Kidney epithelial cell (primary cell): ENCODE data around the gene SIX6. TPM values are rescaled to one million over a fixed set of nuclear protein-coding genes. Genes with fewer than 3 reads are reported as not detected.

Experiments
- DNase-seq: peaks from one replicate; pipeline ENCODE4 v3.0.0-alpha.2; 2010; ENCODE audit warnings: low read depth
- H3K27me3 ChIP-seq: 2 replicates; pipeline ENCODE4 v1.6.0; 2011; ENCODE audit warnings: low read length; ENCODE audit not compliant: control insufficient read depth, insufficient read depth
- H3K36me3 ChIP-seq: 2 replicates; pipeline ENCODE4 v1.5.1; 2011; ENCODE audit warnings: low read length; ENCODE audit not compliant: control insufficient read depth, insufficient read depth
- H3K4me3 ChIP-seq: 2 replicates; pipeline ENCODE4 v1.5.1; 2011; ENCODE audit warnings: low read depth, mild to moderate bottlenecking, control low read depth, low read length
- total RNA-seq: library from RNA; depleted of rRNA; stranded (reverse); fragments of >200 nt; gene quantifications from 2 replicates; pipeline ENCODE4 v1.2.3, GENCODE V29; 2015
- TF ChIP-seq, protein P1 (sequence below): IDR thresholded peaks from 2 replicates; pipeline ENCODE4 v1.5.1; 2011; ENCODE audit warnings: mild to moderate bottlenecking, moderate library complexity, low read length, control low read depth, inconsistent platforms; ENCODE audit not compliant: insufficient read depth, poor library complexity, severe bottlenecking

The SIX6 gene
- total RNA-seq, 1 donor from 2014 or later = not detected

DNA sequence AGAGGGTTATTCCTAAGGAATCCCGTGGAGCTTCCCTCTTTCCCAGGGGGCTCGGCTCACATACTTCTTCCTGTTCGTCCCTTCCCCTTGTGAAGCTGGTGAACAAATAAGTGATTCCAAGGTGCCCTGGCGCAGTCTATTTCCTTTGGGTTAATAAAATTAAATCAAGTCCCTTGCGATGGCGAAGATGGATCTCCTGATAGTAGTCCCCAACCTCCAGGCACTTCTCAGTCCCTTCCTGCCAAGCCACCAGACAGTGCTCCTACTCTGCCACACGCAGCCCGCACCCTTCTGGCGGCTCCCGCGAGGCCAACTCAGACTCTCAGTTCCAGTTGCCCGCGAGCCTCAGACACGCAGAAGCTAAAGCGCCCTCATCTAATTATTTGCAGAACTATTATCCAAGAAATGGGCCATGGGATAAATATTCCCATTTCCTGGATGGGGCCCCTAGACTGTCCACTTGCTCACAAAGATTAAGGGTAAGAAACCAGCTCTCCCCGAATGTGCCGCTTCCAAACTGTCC is 2.4 kb upstream of the SIX6 start:
- Histone ChIP-seq H3K27me3 (peaks cover 68% of the 10 kb centered on the region), H3K4me3 (no peak overlapping the region), H3K36me3 (no peaks in the 10 kb centered on the region)
- TF ChIP-seq, protein P1, sequence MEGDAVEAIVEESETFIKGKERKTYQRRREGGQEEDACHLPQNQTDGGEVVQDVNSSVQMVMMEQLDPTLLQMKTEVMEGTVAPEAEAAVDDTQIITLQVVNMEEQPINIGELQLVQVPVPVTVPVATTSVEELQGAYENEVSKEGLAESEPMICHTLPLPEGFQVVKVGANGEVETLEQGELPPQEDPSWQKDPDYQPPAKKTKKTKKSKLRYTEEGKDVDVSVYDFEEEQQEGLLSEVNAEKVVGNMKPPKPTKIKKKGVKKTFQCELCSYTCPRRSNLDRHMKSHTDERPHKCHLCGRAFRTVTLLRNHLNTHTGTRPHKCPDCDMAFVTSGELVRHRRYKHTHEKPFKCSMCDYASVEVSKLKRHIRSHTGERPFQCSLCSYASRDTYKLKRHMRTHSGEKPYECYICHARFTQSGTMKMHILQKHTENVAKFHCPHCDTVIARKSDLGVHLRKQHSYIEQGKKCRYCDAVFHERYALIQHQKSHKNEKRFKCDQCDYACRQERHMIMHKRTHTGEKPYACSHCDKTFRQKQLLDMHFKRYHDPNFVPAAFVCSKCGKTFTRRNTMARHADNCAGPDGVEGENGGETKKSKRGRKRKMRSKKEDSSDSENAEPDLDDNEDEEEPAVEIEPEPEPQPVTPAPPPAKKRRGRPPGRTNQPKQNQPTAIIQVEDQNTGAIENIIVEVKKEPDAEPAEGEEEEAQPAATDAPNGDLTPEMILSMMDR = no peak
- DNase-seq = no peak

DNA sequence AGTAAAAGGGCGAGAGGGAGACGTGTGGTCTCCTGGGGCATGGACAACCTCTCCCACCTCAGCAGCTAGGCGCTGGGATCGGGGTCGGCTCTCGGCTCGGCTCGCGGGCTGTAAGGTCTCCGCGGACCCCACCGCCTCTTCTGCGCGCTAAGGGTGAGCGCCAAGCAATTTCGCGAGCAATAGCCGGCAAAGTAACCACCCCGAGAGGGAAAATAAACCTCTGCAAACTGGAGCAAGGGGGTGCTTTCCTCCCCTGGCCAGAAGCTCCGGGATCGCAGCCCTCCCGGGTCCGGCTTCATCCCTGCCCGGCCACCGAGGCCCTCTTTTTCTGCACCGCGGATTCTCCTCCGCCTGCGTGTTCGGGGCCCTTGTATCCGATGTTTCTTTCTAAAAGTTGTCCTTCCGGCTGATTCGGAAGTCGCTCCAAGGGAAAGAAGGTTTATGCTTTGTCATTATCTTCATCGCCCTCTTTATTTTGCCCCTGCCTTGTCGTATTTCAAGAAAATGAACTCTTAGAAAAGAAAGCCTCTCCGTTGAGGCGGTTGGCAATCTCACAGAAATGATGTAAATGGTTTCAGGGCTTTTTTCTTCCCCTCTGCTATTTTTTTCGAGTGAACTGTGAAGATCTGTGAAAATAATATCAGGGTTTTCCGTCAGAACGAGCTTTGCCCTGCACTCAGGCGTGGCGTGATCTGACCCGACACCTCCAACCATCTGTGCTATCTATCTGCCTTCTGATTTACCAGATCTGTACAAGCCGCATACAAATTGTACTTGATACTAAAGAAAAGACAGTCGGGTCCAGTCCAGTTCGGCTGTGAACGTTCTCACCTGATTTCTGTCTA is 1.7 kb upstream of the SIX6 start:
- TF ChIP-seq, protein P1 = no peak
- H3K27me3 ChIP-seq = peaks cover 72% of the 10 kb centered on the region
- no peak for DNase-seq
- no peak overlapping the region for H3K4me3 ChIP-seq
- no peaks in the 10 kb centered on the region for H3K36me3 ChIP-seq

DNA sequence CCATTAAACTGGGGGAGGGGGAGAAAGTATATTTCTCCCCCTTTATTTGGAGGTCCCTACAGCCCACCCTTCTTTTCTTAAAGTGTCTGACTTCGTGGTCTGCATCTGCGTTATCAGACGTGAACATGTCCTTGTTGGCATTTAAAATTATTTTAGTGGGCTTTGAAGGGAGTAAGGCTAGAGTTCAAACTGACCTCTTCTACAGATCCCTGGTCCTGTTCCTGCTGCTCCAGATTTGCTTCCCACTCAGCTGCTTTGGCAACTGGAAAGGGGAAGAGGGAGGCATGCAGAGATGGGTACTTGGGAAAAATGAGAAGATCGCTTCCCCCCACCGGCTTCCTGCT is 611 bp upstream of the SIX6 start:
- TF ChIP-seq, protein P1 = no peak
- no peak overlapping the region for H3K4me3 ChIP-seq
- peaks cover 79% of the 10 kb centered on the region for H3K27me3 ChIP-seq
- H3K36me3 ChIP-seq = no peaks in the 10 kb centered on the region
- DNase-seq = no peak

DNA sequence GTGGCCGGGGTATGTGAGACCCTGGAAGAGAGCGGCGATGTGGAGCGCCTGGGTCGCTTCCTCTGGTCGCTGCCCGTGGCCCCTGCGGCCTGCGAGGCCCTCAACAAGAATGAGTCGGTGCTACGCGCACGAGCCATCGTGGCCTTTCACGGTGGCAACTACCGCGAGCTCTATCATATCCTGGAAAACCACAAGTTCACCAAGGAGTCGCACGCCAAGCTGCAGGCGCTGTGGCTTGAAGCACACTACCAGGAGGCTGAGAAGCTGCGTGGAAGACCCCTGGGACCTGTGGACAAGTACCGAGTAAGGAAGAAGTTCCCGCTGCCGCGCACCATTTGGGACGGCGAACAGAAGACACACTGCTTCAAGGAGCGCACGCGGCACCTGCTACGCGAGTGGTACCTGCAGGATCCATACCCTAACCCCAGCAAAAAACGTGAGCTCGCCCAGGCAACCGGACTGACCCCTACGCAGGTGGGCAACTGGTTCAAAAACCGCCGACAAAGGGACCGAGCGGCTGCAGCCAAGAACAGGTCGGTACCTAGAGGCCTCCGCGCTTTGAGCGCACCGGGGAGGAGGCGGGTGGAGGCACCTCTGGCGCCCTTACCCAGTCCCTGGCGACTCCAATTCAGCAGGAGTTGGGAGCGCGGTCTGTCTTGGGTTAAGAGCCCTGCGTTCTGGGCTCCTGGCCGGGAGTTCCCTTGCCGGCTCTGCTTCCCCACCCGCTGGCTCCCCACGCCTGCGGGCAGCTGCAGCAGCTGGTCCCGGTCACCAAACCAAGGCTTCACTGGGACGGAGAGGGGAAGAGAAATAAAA is 700 bp downstream of the SIX6 start:
- H3K4me3 ChIP-seq = no peak overlapping the region
- TF ChIP-seq, protein P1 = no peak
- peaks cover 84% of the 10 kb centered on the region for H3K27me3 ChIP-seq
- DNase-seq = no peak
- H3K36me3 ChIP-seq = no peaks in the 10 kb centered on the region

DNA sequence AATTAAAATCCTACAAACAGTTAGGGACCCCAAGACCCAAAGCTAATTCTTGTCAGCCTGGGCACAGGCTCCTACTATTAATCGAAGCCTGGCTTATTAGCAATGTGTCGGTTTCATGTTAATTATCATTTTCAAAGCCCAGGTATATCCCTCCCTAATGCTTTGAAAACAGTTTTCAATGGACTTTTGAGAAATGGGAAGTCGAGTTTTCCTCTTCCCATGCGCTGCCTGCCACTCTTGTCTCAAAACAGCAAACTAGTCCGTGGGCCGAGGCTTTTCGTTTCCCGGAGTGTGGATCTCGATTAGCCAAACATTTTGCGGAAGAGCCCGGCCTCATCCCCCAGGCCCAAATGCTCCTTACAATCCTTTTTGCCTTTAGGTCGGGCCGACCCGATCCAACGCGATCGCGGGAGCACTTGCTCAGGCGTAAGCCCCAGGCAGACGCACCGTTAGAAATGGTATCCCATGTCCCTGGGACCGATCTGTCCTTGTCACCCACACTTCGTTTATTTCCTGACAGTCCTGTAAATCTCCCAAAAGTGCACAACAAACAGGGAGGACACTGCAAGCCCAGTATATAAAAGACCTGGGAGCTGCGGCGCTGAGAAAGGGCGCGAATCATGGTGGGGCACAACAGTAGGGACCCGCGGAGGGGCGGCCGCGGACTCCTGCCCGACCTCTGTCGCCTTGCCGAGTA is 1.5 kb downstream of the SIX6 start:
- Histone ChIP-seq H3K27me3 (peaks cover 91% of the 10 kb centered on the region), H3K4me3 (no peak overlapping the region), H3K36me3 (no peaks in the 10 kb centered on the region)
- TF ChIP-seq, protein P1 = no peak
- DNase-seq = no peak
